ENCODE results near the gene WDR5.

GRCh38 chr9:134180786-134181647 lies 45.1 kb downstream of the WDR5 start:
- TF ChIP-seq CTCF (conservative IDR thresholded peaks at IDR 0.05 in 1 of 2, IDR thresholded peaks at IDR 0.05 in 1 of 2; ENCODE audit: extremely low read depth in 1 of 2, insufficient read depth in 1 of 2, low read depth in 1 of 2, low read length in 2 of 2): no peak
- no peak for TF ChIP-seq EZH2 (IDR thresholded peaks at IDR 0.05; ENCODE audit: borderline replicate concordance, low read length)

Data from mammary epithelial cell (primary cell).